ENCODE results near the gene WSB2.

Gene WSB2

GRCh38 chr12:118103601-118104382 lies 42.8 kb upstream of the WSB2 start, which contains the start of gene VSIG10:
Gene VSIG10, minus strand, starts transcription at chr12:118104011. Its CDS starts 340 bp downstream, at chr12:118103671.
- Histone ChIP-seq H2AFZ (ENCODE audit: low read depth) (peak within 1 kb of the TSS; percentile 54; the same call in 1 of the 2 replicates), H3K79me2 (ENCODE audit: insufficient read depth, low read depth) (no peaks in the 10 kb centered on the region), H3K9ac (no peak within 1 kb of the TSS), H3K27me3 (ENCODE audit: insufficient read depth, low read depth) (no peaks in the 10 kb centered on the region; the same call in 1 of the 2 replicates), H3K27ac (no peak within 1 kb of the TSS), H3K4me3 (IDR thresholded peaks at IDR 0.05; ENCODE audit: insufficient read depth, low read depth, low read length) (no peak within 1 kb of the TSS), H4K20me1 (ENCODE audit: insufficient read depth) (no peaks in the 10 kb centered on the region), H3K36me3 (ENCODE audit: insufficient read depth) (no peaks in the 10 kb centered on the region), H3K4me2 (peak within 1 kb of the TSS; percentile 39; the same call in 1 of the 2 replicates), H3K4me1 (ENCODE audit: low read depth, poor library complexity, severe bottlenecking) (no peaks in the 10 kb centered on the region)
- no peak for TF ChIP-seq CTCF (conservative IDR thresholded peaks at IDR 0.05; ENCODE audit: low read depth, low read length)

- no peak for TF ChIP-seq CTCF (conservative IDR thresholded peaks at IDR 0.05; ENCODE audit: low read depth, low read length)
- H3K9ac ChIP-seq, result no peak overlapping the region
Measured at GRCh38 chr12:118103201-118103600, 42.2 kb upstream of the WSB2 start.

DNA sequence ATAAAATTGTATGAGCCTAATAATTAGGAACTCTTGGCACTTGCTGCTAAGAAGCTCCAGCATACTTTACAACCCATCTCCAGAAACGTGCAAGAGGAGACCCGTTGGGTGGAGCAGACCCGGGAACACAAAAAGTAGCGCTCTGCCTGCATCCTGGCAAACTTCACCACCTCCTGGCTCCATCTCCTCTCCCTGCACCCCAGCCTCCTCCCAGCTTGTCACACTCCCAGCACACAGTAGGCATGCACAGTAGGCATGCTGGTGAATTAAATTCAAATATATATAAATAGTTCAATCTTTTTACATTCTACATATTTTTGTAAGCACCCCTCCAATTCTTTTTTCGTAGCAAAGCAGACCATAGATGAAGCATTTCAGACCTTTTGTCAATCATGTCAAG lies 41.6 kb upstream of the WSB2 start:
- Histone ChIP-seq H3K4me2 (no peak overlapping the region; the same call in 1 of the 2 replicates), H3K4me1 (ENCODE audit: low read depth, poor library complexity, severe bottlenecking) (no peaks in the 10 kb centered on the region), H3K4me3 (IDR thresholded peaks at IDR 0.05; ENCODE audit: insufficient read depth, low read depth, low read length) (no peak overlapping the region), H3K27me3 (ENCODE audit: insufficient read depth, low read depth) (no peaks in the 10 kb centered on the region; the same call in 1 of the 2 replicates), H4K20me1 (ENCODE audit: insufficient read depth) (no peaks in the 10 kb centered on the region), H3K79me2 (ENCODE audit: insufficient read depth, low read depth) (no peaks in the 10 kb centered on the region), H2AFZ (ENCODE audit: low read depth) (no peak overlapping the region), H3K36me3 (ENCODE audit: insufficient read depth) (no peaks in the 10 kb centered on the region), H3K9ac (no peak overlapping the region), H3K27ac (no peak overlapping the region)
- no peak for TF ChIP-seq CTCF (conservative IDR thresholded peaks at IDR 0.05; ENCODE audit: low read depth, low read length)

More at GRCh38 chr12:118103201-118103600, 42.2 kb upstream of the WSB2 start:
- Histone ChIP-seq H3K4me2 (no peak overlapping the region; the same call in 1 of the 2 replicates), H3K79me2 (ENCODE audit: insufficient read depth, low read depth) (no peaks in the 10 kb centered on the region), H3K27ac (no peak overlapping the region), H3K27me3 (ENCODE audit: insufficient read depth, low read depth) (no peaks in the 10 kb centered on the region; the same call in 1 of the 2 replicates), H2AFZ (ENCODE audit: low read depth) (peak overlapping the region; percentile 54; the same call in 1 of the 2 replicates), H3K36me3 (ENCODE audit: insufficient read depth) (no peaks in the 10 kb centered on the region), H3K4me1 (ENCODE audit: low read depth, poor library complexity, severe bottlenecking) (no peaks in the 10 kb centered on the region), H4K20me1 (ENCODE audit: insufficient read depth) (no peaks in the 10 kb centered on the region), H3K4me3 (IDR thresholded peaks at IDR 0.05; ENCODE audit: insufficient read depth, low read depth, low read length) (no peak overlapping the region)

DNA sequence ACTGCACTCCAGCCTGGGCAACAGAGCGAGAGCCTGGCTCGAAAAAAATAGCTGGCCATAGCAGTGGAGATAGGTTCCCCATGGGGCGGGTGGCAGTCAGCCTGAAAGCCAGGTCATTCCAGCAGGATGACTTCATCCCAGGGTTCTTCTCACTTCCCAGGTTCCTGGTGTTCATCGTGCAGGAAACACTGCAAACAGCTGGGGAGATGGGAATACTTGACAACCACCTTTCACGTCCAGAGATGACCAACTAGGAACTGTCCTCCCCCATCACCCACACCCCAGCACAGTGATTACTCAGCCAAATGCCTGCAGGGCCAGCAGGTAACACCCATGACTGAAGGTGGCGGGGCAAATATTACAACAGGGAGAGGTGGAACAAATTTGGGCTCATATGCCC lies 41.1 kb upstream of the WSB2 start:
- no peak overlapping the region for H3K9ac ChIP-seq
- no peaks in the 10 kb centered on the region for H3K79me2 ChIP-seq (ENCODE audit: insufficient read depth, low read depth)
- TF ChIP-seq CTCF (conservative IDR thresholded peaks at IDR 0.05; ENCODE audit: low read depth, low read length), result no peak
- no peaks in the 10 kb centered on the region; the same call in 1 of the 2 replicates for H3K27me3 ChIP-seq (ENCODE audit: insufficient read depth, low read depth)
- H3K4me3 ChIP-seq (IDR thresholded peaks at IDR 0.05; ENCODE audit: insufficient read depth, low read depth, low read length), result no peak overlapping the region
- H3K36me3 ChIP-seq (ENCODE audit: insufficient read depth), result no peaks in the 10 kb centered on the region
- H3K4me2 ChIP-seq, result no peak overlapping the region
- H2AFZ ChIP-seq (ENCODE audit: low read depth), result no peak overlapping the region
- no peaks in the 10 kb centered on the region for H3K4me1 ChIP-seq (ENCODE audit: low read depth, poor library complexity, severe bottlenecking)
- no peak overlapping the region for H3K27ac ChIP-seq
- no peaks in the 10 kb centered on the region for H4K20me1 ChIP-seq (ENCODE audit: insufficient read depth)

Data from KMS-11 (cell line).